Ramos (cell line): ENCODE results near the gene MINDY4.

Experiments used
- in situ Hi-C: fragments of 300-500 bp; cut with MboI; formaldehyde crosslinking; loops from one replicate; pipeline ENCODE4 v1.14.3; 2022; ENCODE audit warnings: low sequenced_read_pairs; ENCODE audit not compliant: unreplicated experiment

MINDY4 gene

DNA sequence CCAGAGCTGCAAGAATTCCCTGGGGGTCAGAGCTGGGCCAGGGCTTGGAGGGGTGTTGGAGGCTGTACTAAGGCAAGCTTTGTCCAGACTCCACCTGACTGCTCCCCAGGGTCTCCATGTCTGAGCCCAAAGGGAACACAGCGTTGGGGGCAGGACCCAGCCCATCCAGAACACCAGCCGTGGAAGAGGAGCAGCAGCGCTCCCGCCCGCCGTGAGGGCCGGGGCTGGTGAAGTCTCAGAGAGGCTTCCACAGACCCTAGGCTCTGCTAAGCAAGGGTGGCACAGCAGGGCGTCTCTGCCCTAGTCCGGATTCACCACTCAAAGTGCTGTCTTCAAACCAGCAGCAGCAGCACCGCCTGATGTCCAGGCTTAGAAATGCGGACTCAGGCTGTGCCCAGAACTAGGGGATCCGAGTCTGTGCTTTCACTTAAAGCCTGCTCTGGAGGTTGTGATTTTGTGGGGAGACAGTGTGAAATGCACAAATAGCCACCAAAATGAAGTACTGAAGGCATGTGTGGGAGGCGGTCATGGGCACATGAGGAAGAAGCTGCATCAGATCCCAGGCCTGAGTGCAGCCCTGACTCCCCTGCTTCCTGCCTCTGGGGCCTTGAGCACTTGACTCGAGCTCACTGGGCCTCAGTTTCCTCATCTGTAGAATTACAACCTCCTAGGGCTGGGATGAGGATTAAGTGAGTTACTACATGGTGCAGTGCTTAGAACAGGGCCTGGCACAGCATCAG, 123.8 kb downstream of the MINDY4 start:
- in situ Hi-C loops = no loop called here

DNA sequence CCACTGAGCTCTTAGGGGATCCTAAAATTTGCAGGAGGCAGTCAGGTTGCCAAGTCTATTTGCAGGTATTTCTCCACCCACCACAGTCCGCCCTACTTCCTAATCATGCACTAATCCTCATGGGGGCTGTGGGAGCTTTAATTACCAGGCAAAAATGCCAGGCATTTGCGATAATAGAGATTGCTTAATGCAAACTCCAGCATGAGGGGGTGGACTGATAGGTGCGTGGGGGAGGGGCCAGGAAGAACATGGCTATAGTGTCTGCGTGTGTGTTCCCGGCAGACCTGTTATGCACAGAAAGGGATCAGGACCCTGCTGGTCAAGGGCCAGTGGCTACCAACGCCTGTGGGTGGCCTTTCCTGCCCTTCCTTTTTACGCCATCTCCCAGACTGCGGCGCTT, 124.8 kb downstream of the MINDY4 start:
- in situ Hi-C loops = no loop called here

DNA sequence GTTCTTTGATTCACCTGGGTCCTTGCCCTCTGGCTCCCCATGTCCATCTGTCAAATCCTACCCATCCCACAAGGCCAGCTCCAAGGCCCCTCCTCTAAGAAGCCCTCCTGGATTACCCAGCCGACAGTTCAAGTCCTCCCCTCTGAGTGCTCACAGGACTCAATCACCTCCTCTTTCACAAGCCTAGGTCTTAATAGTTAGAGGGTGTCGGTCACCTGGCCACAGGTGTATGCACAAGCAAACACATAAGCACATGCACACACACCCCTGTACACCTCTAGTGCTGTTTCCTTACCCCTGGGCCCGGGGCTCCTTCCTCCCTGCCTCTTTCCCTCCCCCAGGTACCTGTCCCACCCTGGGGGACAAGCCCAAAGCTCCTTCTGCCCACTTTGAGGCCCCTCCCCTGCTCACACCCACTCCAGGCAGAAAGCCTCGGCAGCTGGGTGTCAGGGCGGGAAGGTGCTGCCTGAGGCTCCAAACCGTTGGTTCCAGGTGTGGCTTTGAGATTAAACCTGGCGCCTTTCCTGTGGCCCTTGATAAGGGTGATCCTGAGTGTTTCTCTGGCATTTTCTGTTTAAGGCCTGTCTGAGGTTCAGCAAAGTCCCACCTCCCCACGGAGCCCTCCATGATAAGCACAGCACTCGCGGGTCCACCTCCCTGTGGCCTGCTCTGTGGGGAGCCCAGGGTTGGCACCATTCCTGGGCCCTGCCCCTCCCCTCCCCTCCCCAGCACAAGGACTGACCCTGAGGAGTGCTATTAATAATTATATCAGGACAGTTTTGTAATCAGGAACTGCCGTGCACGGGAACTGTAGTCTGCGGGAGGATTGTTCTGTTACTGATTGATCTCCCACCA, 125.8 kb downstream of the MINDY4 start:
- in situ Hi-C loops = no loop called here

DNA sequence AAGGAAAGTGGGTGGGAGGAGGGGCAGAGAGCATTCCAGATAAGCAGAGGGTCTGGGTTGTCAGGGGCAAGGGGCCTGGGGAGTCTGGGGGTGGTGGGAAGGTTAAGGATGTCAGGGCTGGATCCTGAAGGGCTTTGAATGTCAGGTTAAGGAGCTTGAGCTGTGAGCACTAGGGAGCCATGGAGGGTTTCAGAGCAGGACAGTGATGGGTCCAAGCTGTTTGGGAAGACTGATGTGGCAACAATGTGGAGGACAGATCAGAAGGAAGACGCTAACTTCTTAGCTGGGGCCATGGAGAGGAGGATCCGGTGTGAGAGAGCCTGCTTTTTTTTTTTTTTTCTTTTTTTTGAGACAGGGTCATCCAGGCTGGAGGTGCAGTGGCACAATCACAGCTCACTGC, 126.6 kb downstream of the MINDY4 start:
- in situ Hi-C loops = no loop called here

DNA sequence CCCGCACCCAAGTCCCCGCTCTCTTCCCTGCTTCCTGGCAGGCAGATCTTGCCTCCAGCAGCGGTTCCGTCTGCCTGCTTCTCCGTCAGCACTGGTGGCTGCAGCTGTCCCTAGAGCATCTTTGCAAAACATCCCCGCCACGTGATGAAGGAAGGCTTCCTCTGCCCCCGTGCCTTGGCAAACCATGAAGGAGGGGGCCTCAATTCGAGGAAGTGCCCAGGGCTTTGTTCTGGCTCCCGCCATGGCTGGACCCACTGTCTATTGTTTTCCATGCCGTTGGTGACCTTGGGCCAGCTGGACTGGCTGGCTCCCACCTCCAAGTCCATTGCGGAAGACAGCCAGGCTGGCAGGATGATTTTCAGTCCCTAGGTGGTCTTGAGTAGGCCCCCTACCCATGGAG, 127.2 kb downstream of the MINDY4 start:
- in situ Hi-C loops = no loop called here

DNA sequence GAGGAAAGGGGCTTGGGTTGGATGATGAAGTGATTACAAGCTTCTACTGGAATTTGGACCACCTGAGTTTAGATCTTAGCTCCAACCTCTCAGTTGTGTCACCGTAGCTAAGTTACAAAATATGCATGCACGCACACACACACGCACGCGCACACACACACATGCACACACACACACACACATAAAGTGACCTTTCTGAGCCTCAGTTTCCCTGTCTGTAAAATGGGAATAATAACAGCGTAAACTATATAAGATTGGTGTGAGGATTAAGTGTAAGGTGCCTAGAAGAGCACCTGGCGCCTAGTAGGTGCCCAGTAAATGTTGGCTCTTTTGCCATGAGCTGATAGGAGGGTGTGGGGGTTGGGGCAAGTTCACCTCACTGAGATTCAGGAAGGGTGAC, 127.8 kb downstream of the MINDY4 start:
- in situ Hi-C loops = no loop called here

DNA sequence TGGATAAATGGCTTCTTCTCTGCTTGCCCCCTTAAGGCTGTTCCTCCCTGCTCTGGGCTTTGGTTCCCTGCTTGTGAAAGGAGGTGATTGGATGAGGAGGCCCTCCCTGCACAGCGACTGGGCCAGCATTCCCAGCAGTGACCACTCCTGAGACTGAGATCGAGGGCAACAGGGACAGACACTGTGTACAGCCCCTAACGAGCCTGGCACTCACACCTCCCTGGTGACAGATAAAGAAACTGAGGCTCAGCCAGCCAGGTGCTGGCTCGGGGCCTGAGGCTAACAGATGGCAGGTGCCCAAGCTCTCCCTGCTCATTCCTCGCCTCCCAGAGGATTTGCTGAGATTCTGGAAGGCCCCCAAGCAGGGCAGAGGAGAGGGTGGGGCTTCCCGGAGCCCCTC, 128.4 kb downstream of the MINDY4 start:
- in situ Hi-C loops = no loop called here

DNA sequence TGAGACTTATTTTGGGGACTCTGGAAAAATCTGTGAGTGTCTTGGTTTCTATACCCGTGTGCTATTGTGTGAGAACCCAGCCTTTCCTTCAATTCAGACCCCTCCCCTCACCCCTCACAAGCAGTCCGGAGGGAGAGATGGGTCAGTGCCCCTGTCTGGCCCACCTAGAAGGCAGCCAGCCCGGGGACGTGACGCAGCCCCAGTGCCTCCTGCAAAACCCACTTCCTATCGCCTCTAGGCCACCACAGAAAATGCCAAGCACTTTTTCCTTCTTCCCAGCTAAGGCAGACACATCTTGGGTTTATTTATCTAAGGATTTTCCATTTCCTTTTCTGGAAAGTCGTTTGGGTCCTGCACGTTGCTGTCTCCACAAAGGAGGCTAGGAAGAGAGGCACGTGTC, 128.8 kb downstream of the MINDY4 start:
- in situ Hi-C loops = no loop called here

DNA sequence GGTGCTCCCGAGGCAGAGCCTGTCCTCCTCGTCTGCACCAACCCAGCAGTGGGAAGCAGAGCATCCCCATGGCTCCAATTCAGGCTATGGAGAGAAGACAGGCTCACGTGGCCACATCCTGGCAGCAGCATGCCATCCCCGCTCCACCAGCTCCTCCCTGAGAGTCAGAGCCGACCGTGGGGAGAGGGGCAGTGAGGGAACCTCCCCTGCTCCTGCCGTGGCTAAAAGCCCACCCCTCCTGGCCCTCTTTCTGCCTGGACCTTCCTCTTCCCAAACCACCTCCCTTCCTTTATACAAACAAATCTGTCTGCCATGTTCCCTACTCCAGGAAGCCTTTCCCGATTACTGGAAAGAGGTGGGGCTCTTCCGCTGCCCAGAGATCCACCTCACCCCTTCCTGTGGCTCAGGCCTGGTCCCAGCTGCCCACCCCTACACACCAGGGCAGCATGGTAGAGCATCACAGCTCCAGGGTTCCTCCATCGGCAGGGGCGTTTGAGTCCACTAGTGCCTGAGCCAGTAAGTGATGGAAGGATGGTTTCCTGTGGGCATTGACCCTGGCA, 129.7 kb downstream of the MINDY4 start:
- in situ Hi-C loops = no loop called here

DNA sequence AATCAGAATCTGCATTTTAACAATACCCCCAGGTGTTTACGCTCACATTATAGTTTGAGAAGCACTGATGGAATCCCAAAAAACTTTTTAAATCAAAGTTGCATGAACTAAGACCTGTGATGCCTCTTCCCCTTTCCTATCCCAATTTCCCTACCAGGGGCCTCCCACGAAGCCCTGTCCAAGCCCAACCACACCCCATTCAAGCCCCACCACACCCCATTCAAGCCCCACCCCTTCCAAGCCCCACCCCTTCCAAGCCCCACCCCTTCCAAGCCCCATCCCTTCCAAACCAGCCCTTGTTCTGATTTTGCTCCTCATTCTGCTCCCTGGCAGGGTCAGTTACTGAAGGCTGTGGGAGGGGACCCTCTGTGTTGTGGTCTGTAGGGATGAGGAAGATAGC, 130.6 kb downstream of the MINDY4 start:
- in situ Hi-C loops = no loop called here

DNA sequence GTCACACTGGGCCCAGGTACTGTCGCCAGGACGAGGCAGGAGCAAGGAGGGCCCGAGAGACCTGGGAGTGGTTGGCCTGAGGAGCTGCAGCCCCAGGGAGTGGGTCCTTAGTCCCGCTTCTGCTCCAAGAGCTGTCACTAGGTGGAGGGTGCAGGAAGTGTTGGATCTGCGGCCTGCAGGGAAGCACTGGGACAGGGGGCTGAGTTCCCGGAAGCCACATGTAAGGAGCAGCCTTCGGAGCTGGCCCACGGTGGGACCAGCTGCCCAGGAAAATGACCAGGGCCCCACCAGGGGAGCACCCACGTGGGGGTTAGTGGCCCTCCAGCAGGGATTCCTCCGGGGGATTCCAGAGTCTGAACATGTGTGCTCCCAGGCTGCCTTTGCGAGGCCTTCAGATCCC, 131.2 kb downstream of the MINDY4 start:
- in situ Hi-C loops = no loop called here

DNA sequence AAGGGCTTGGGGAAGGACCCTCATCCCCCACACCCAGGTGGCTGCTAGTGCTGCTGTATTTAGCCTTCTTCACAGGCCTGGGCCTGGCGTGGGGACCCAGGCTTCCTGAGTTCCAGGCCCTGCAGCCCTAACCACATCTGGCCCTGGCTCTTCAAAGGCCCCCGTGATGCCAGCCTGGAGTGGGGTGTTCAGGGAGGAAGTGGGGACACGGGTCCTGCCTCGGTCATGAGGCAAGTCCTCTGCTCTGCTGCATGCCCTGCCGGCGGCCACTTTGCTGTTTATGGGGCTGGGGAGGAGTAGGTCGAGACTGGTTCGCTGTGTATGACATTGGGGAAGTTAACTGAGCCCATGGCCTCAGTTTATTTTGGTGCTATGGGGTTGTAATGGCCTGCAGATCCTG, 131.9 kb downstream of the MINDY4 start:
- in situ Hi-C loops = no loop called here

DNA sequence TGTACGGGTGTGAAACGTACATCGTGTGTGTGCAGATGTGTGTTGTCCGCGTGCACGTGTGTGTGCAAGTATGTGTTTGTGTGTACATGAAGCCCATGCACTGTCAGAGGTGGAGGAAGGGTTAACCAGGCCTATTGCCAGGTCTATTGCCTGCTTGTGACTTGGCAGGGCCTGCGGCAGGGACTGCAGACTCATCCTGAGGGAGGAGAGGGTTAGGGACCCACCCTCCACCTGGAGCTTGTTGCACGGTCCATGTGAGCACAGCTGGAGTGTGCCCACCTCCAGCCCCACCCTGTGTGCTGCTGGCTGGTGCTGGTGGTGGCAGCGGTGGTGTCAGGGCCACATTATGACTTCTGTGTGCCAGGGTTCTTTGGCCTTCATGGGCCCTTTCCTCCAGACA, 133.3 kb downstream of the MINDY4 start:
- in situ Hi-C loops = no loop called here

DNA sequence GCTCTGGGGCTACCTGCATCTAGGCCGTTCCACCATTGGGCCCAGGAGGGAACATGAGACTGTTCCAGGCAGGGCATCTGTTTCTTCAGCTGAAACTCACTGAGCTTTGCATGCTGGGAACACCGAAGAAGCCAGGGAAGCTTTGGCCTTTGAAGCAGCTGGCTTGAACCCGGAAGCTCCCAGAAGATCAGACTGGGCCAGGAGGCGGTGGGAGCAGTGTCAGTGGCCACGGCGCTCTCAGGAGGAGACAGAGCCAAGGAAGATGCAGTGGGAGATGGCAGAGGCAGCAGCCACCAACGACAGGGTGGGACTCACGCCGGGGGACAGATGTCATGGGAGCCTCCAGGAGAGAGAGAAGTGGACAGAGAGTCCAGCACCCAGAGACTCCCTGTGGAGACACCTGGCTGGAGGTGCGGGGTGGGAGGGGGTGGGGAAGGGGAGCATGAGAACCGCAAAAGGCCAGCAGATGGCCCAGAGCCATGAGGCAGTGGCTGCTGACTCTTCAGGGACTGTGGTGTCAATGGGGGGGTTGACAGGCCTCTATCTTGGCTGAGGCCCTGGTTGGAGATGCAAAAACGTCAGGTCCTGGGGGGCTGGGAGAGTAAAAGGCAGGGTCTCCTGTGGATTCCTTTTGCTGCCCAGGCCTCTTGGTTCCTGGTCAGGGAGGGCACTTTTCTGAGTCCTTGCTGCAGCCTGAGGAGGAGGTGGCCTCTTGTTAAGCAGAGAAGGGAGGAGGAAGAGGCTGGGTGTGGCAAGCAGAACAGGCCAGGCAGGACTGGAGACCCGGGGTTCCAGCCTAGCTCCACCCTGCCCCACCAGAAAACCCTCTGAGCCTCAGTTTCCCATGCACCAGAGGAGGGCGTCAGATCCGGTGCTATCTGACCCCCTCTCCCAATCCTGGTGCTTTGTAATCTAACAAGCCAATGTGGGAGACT, 134.1 kb downstream of the MINDY4 start:
- in situ Hi-C loops = loop anchor here (5.0 kb wide), 1 partner anchor 103 kb away; no protein-coding TSS in a partner anchor

DNA sequence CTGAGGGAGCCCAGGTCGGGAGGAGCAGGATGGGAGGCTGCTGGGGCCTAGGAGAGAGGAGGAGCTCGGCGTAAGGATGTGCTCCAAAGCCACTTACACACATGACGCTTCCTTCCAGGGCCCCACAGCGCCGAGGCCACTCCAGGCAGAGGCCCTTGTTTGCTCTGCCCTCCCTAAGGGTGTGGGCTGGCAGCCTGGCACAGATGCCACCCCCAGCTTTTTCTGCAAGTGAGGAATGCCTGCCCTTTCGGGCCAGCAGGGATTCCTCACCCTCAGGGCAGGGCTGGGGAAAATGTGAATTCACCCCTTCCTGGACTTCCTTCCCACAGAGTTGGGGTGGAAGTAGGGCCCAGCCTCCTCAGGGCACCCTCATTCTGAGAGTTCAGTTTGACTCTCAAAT, 134.8 kb downstream of the MINDY4 start:
- in situ Hi-C loops = loop anchor here (5.0 kb wide), 1 partner anchor 104 kb away; no protein-coding TSS in a partner anchor

DNA sequence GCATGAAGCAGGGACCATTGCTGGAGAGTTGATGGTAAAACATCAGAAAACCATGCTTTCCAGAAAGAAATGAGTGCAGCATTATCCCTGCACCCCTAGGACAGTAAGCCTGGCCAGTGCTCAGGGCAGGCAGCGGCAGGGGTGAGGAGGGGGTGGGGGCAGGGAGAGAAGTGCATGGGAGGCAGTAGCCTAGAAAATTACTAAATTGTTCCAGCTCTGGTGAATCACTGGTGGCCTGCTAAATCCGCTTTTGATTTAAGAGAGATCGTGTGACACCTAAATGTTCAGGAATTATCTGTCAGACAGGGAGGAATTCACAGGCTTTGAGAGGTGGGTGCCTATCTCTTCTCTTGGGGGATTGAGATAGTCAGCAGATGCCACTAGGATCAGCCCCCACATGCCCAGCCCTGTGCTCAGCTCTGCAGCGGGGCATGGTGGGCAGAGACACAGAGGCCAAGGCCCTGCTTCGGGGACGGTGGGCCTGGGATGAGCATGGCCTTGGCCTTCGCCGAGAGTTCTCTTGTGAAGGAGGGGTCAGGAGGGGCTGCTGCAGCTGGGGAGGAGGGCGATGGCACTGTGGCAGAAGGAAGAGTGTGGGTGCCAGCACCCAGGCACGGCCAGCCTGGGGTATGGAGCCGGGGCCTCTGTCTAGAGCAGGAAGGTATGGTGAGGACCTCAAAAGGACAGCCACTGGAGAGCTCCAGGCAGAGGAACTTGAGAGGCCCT, 135.5 kb downstream of the MINDY4 start:
- in situ Hi-C loops = loop anchor here (5.0 kb wide), 1 partner anchor 104 kb away; no protein-coding TSS in a partner anchor

DNA sequence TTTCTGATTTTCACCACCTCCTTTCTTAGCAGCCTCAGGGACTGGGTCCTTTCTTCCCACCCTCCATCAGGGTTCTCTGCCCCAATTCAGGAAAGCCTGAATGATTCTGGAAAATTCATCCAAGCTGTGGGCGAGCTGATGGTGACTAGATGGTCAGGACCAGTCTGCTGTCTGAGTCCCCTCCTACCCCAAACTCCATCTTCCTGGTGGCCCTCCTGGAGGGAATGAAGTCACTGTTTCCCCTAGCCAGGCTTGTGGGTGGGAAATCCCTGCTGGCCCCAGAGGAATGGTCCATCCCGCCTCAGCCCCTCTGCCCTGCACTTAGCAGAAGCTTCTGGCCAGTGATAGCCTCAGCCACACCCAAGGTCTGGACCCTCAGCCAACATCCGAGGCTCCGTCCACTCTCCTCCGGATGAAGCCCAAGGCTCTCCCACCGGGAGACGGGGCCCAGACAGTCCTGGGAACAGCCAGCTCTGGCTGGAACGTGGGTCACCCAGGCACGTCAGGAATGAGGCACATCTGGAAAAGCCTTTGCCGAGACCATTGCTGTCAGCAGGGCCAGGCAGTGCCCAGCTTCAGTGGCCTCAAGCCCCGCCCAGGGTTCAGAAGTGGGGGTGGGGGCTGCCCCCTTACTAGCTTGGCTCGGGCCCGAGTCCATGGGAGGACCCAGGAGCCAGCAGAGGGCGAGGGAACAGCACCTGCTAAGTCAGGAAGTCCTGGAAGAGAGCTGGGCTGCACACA, 136.5 kb downstream of the MINDY4 start:
- in situ Hi-C loops = loop anchor here (5.0 kb wide), 1 partner anchor 105 kb away; no protein-coding TSS in a partner anchor

DNA sequence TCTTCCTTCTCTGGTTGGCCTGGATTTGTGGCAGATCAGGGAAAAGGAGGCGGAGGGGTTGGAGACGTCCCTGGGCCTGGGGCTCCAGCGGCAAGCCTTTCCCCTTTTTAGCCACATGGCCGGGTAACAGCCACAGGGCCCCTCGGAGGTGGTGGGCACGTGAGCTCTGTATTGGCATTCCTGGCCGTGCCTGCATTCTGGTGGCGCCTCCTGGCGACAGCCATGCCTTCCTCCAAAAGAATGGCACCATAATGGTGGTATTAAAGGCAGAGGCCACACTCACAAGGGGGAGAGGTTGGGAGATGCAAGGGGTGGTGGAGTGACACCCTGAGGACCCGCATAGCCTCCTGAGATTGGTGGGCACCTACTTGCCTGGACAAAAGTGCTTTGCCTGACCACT, 137.5 kb downstream of the MINDY4 start:
- in situ Hi-C loops = loop anchor here (5.0 kb wide), 1 partner anchor 106 kb away; no protein-coding TSS in a partner anchor

DNA sequence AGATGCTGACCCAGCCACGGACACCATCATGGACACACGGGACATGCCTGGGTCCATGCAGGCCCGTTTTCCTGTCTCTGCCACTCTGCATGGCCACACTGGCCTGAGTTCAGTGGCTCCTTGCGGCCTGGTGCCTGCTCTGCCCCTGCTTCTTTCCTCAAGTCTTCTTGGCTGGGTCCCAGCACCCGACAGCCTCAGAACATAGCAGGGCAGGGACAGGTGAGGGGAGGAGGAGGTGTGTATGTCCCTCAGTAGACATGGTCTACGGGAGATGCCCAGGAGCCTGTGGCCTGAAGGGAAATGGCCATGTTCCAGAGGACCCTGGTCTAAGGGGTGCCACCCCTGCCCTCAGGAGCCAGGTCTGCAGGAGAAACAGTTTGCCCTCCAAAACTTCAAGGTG, 138.2 kb downstream of the MINDY4 start:
- in situ Hi-C loops = loop anchor here (5.0 kb wide), 1 partner anchor 107 kb away; no protein-coding TSS in a partner anchor
